ENCODE results near the gene MTG1. TPM values are rescaled to one million over a fixed set of nuclear protein-coding genes. Genes with fewer than 3 reads are reported as not detected.
A peak's percentile ranks its signal among the peaks of the same experiment; 100 is the strongest.

Gene MTG1
- polyA plus RNA-seq, 3 donors, result 13.0 to 45.8 (median 17.1) TPM

GRCh38 chr10:133419211-133419950, 25.4 kb downstream of the MTG1 start:
- Histone ChIP-seq H3K79me2 (ENCODE audit: insufficient read depth, low read length) (no peaks in the 10 kb centered on the region), H3K4me2 (replicated peaks; ENCODE audit: extremely low read depth, low read length, poor library complexity, severe bottlenecking) (no peak overlapping the region), H3K4me1 (ENCODE audit: control insufficient read depth in 1 of 2, insufficient read depth in 2 of 2, low read length in 2 of 2) (peaks cover 0 to 4% of the 10 kb centered on the region in 2 donors), H2AFZ (ENCODE audit: insufficient read depth, low read depth, low read length, poor library complexity, severe bottlenecking) (no peak overlapping the region), H3K9me3 (replicated peaks in 1 of 2; ENCODE audit: control insufficient read depth in 1 of 2, insufficient read depth in 1 of 2, low read length in 2 of 2) (peaks cover 0 to 7% of the 10 kb centered on the region in 2 donors), H3K27me3 (ENCODE audit: control insufficient read depth in 2 of 2, insufficient read depth in 2 of 2, low read length in 2 of 2) (peaks cover 0 to 21% of the 10 kb centered on the region in 2 donors), H3K36me3 (replicated peaks in 1 of 2; ENCODE audit: control insufficient read depth in 1 of 2, insufficient read depth in 2 of 2, low read length in 2 of 2) (peaks cover 7 to 23% of the 10 kb centered on the region in 2 donors), H4K20me1 (ENCODE audit: insufficient read depth, low read length) (peaks cover 9% of the 10 kb centered on the region), H3K4me3 (replicated peaks in 1 of 3; ENCODE audit: low read depth in 2 of 3, low read length in 3 of 3) (no peak overlapping the region), H3K9ac (ENCODE audit: insufficient read depth, low read length, poor library complexity, severe bottlenecking) (no peak overlapping the region), H3K27ac (ENCODE audit: low read depth in 1 of 2, low read length in 2 of 2) (no peak overlapping the region)
- WGBS (ENCODE audit: insufficient coverage), result 93% methylated on average over 30 of the region's 34 CpGs
- Mint-ChIP-seq H3K36me3 (peaks cover 20 to 46% of the 10 kb centered on the region in 2 donors), H3K4me3 (no peak overlapping the region), H3K27me3 (ENCODE audit: low read depth in 3 of 3) (peaks cover 21 to 27% (median 26%) of the 10 kb centered on the region in 3 donors), H3K27ac (no peak overlapping the region), H3K4me1 (no peaks in the 10 kb centered on the region), H3K9me3 (peaks cover 8 to 23% (median 14%) of the 10 kb centered on the region in 7 donors)
- intact Hi-C loops (cut with micrococcal nuclease), result no loop called here
- DNase-seq, result peak in 1 of 3 donors; percentile 2
- no peak for TF ChIP-seq CTCF (IDR thresholded peaks at IDR 0.05)

GRCh38 chr10:133420028-133420427, 26.1 kb downstream of the MTG1 start:
- Histone ChIP-seq H3K4me1 (ENCODE audit: control insufficient read depth in 1 of 2, insufficient read depth in 2 of 2, low read length in 2 of 2) (peaks cover 0 to 4% of the 10 kb centered on the region in 2 donors), H3K9ac (ENCODE audit: insufficient read depth, low read length, poor library complexity, severe bottlenecking) (no peak overlapping the region), H3K4me3 (replicated peaks in 1 of 3; ENCODE audit: low read depth in 2 of 3, low read length in 3 of 3) (no peak overlapping the region), H3K27me3 (ENCODE audit: control insufficient read depth in 2 of 2, insufficient read depth in 2 of 2, low read length in 2 of 2) (peaks cover 0 to 22% of the 10 kb centered on the region in 2 donors), H3K36me3 (replicated peaks in 1 of 2; ENCODE audit: control insufficient read depth in 1 of 2, insufficient read depth in 2 of 2, low read length in 2 of 2) (peaks cover 6 to 22% of the 10 kb centered on the region in 2 donors), H3K27ac (ENCODE audit: low read depth in 1 of 2, low read length in 2 of 2) (no peak overlapping the region), H3K9me3 (replicated peaks in 1 of 2; ENCODE audit: control insufficient read depth in 1 of 2, insufficient read depth in 1 of 2, low read length in 2 of 2) (peaks cover 0 to 4% of the 10 kb centered on the region in 2 donors), H4K20me1 (ENCODE audit: insufficient read depth, low read length) (peaks cover 9% of the 10 kb centered on the region), H3K79me2 (ENCODE audit: insufficient read depth, low read length) (no peaks in the 10 kb centered on the region), H3K4me2 (replicated peaks; ENCODE audit: extremely low read depth, low read length, poor library complexity, severe bottlenecking) (no peak overlapping the region), H2AFZ (ENCODE audit: insufficient read depth, low read depth, low read length, poor library complexity, severe bottlenecking) (no peak overlapping the region)
- Mint-ChIP-seq H3K4me3 (no peak overlapping the region), H3K27ac (peak overlapping the region in 1 of 7 donors; percentile 62), H3K4me1 (no peaks in the 10 kb centered on the region), H3K9me3 (peaks cover 2 to 16% (median 10%) of the 10 kb centered on the region in 7 donors), H3K36me3 (peaks cover 15 to 40% of the 10 kb centered on the region in 2 donors), H3K27me3 (ENCODE audit: low read depth in 3 of 3) (peaks cover 20 to 28% (median 26%) of the 10 kb centered on the region in 3 donors)
- TF ChIP-seq CTCF (IDR thresholded peaks at IDR 0.05), result no peak
- 98% methylated on average over 17 of the region's 17 CpGs for WGBS (ENCODE audit: insufficient coverage)
- intact Hi-C loops (cut with micrococcal nuclease), result loop anchor here in 1 of 2 donors (5.0 kb wide), 1 partner anchor 147 kb away; the partner anchor contains the start of gene SYCE1
- DNase-seq, result peak in 1 of 3 donors; percentile 2

Data from CD14-positive monocyte (primary cell).